Measurements from ENCODE around the gene LHFPL4. TPM values are rescaled to one million over a fixed set of nuclear protein-coding genes. Genes with fewer than 3 reads are reported as not detected.

The LHFPL4 gene
- total RNA-seq, 1 donor from 2014 or later: not detected

- DNase-seq: no peak
Measured at GRCh38 chr3:9473496-9474065, 80.0 kb downstream of the LHFPL4 start.

- DNase-seq: no peak
Measured at GRCh38 chr3:9469986-9470385, 83.6 kb downstream of the LHFPL4 start.

GRCh38 chr3:9468460-9468859 lies 85.2 kb downstream of the LHFPL4 start:
- no peak for DNase-seq

- DNase-seq: no peak
Measured at GRCh38 chr3:9467451-9467850, 86.2 kb downstream of the LHFPL4 start.

GRCh38 chr3:9455596-9456131 lies 98.0 kb downstream of the LHFPL4 start:
- no peak for DNase-seq

GRCh38 chr3:9452417-9452816 lies 101.2 kb downstream of the LHFPL4 start:
- no peak for DNase-seq

- no peak for DNase-seq
Measured at GRCh38 chr3:9450991-9451390, 102.6 kb downstream of the LHFPL4 start.

GRCh38 chr3:9450126-9450525 lies 103.5 kb downstream of the LHFPL4 start:
- DNase-seq: no peak

- DNase-seq: no peak
Measured at GRCh38 chr3:9448643-9449042, 105.0 kb downstream of the LHFPL4 start.

Other genes with a start within 250 kb of the LHFPL4 start
- 38.6 TPM for gene THUMPD3, start 190.8 kb downstream of the LHFPL4 start, total RNA-seq
- gene SETD5, start 156.2 kb downstream of the LHFPL4 start, total RNA-seq: 85.8 TPM
- 26.2 TPM for gene MTMR14, start 95.7 kb upstream of the LHFPL4 start, total RNA-seq
- not detected for gene CPNE9, start 150.0 kb upstream of the LHFPL4 start, total RNA-seq
- gene BRPF1, start 177.9 kb upstream of the LHFPL4 start, total RNA-seq: 15.0 TPM
- gene OGG1, start 196.1 kb upstream of the LHFPL4 start, total RNA-seq: 16.5 TPM
- 25.4 TPM for gene CAMK1, start 216.1 kb upstream of the LHFPL4 start, total RNA-seq
- 40.8 TPM for gene TADA3, start 238.7 kb upstream of the LHFPL4 start, total RNA-seq
- 77.6 TPM for gene ARPC4, start 239.3 kb upstream of the LHFPL4 start, total RNA-seq